Skeletal muscle cell (primary cell): Measurements from ENCODE around the gene PRKRIP1.
A peak's percentile ranks its signal among the peaks of the same experiment; 100 is the strongest.
"Not testable (repeated sequence)": the region's sequence is repeated elsewhere in the genome, so short reads cannot be mapped to it uniquely, and the experiment has no call there.

Source experiments
- DNase-seq: peaks from one replicate; pipeline ENCODE4 v3.0.0-alpha.2; 2010; ENCODE audit warnings: low read depth
- H3K4me3 ChIP-seq: 2 replicates; pipeline ENCODE4 v1.5.1; 2011; ENCODE audit warnings: low read depth, mild to moderate bottlenecking, control low read depth, low read length, moderate library complexity

PRKRIP1 gene

GRCh38 chr7:102452451-102452850, 56.3 kb downstream of the PRKRIP1 start:
- no peak overlapping the region for H3K4me3 ChIP-seq
- DNase-seq: no peak

- no peak overlapping the region for H3K4me3 ChIP-seq
- no peak for DNase-seq
These were observed 57.2 kb downstream of the PRKRIP1 start for GRCh38 chr7:102453319-102453718.

- no peak for DNase-seq
- no peak overlapping the region for H3K4me3 ChIP-seq
These were observed 58.3 kb downstream of the PRKRIP1 start for GRCh38 chr7:102454468-102454867.

GRCh38 chr7:102454932-102455331, 58.8 kb downstream of the PRKRIP1 start:
- H3K4me3 ChIP-seq, DNase-seq: not testable (repeated sequence)

- no peak overlapping the region for H3K4me3 ChIP-seq
- no peak for DNase-seq
These were observed 59.4 kb downstream of the PRKRIP1 start for GRCh38 chr7:102455596-102455995.

GRCh38 chr7:102456327-102456726, 60.2 kb downstream of the PRKRIP1 start:
- H3K4me3 ChIP-seq: no peak overlapping the region
- peak; percentile 22 for DNase-seq

- no peak for DNase-seq
- H3K4me3 ChIP-seq: no peak overlapping the region
These were observed 61.3 kb downstream of the PRKRIP1 start for GRCh38 chr7:102457352-102457924.

GRCh38 chr7:102459221-102459844, 63.2 kb downstream of the PRKRIP1 start:
- H3K4me3 ChIP-seq: no peak overlapping the region
- no peak for DNase-seq

- no peak for DNase-seq
These were observed 64.3 kb downstream of the PRKRIP1 start for GRCh38 chr7:102460467-102460866.

GRCh38 chr7:102463841-102464576, 67.8 kb downstream of the PRKRIP1 start:
- peak overlapping the region; percentile 97 for H3K4me3 ChIP-seq
- DNase-seq: no peak

More at GRCh38 chr7:102460467-102460866, 64.3 kb downstream of the PRKRIP1 start:
- no peak overlapping the region for H3K4me3 ChIP-seq

- peak; percentile 65 for DNase-seq
- H3K4me3 ChIP-seq: peak within 1 kb of the TSS; percentile 97
These were observed 68.6 kb downstream of the PRKRIP1 start, which contains the start of the genes ALKBH4 and LRWD1 for GRCh38 chr7:102464577-102465280. TSS of gene ALKBH4 (minus strand) at chr7:102464863. CDS start at chr7:102464836, 27 bp downstream. TSS of gene LRWD1 (plus strand) at chr7:102464984. CDS start at chr7:102465081, 97 bp downstream.

- DNase-seq: no peak
- H3K4me3 ChIP-seq: no peak overlapping the region
These were observed 69.9 kb downstream of the PRKRIP1 start for GRCh38 chr7:102466097-102466496.

GRCh38 chr7:102467581-102468477, 71.7 kb downstream of the PRKRIP1 start:
- no peak for DNase-seq

GRCh38 chr7:102468478-102469350, 72.6 kb downstream of the PRKRIP1 start:
- no peak overlapping the region for H3K4me3 ChIP-seq
- no peak for DNase-seq

More at GRCh38 chr7:102467581-102468477, 71.7 kb downstream of the PRKRIP1 start:
- no peak overlapping the region for H3K4me3 ChIP-seq

GRCh38 chr7:102469351-102469971, 73.3 kb downstream of the PRKRIP1 start:
- no peak overlapping the region for H3K4me3 ChIP-seq
- DNase-seq: no peak

- DNase-seq: no peak
- H3K4me3 ChIP-seq: no peak overlapping the region
These were observed 74.0 kb downstream of the PRKRIP1 start for GRCh38 chr7:102469972-102470825.

- H3K4me3 ChIP-seq: no peak overlapping the region
- no peak for DNase-seq
These were observed 75.6 kb downstream of the PRKRIP1 start for GRCh38 chr7:102471791-102472125.
